Endothelial cell of hepatic sinusoid (primary cell): ENCODE measurements around the gene TACR1.
"Not testable (repeated sequence)": the region's sequence is repeated elsewhere in the genome, so short reads cannot be mapped to it uniquely, and the experiment has no call there.

Experiments
- in situ Hi-C: cut with HindIII; loops from 2 replicates; pipeline ENCODE4 v1.10.0; 2017; ENCODE audit warnings: low sequenced_read_pairs

The TACR1 gene

DNA sequence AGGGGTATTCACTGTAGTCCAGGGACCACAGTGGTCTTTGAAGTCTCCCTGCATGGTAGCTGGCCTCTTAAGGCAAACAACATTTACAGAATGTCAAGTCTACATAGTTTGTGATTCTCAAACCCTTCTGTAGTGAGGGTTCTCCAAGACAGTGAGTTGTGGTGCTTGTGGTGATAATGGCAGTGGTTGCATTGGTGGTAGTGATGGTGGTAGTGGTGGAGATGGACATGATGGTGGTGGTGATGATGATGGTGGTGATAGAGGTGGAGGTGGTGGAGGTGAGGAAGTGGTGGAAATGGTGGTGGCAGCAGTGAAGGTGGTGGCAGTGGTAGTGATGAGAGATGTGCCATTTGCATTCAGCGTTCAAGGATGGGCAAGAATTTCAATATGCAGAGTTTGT is 104.9 kb downstream of the TACR1 start:
- in situ Hi-C loops, result no loop called here

DNA sequence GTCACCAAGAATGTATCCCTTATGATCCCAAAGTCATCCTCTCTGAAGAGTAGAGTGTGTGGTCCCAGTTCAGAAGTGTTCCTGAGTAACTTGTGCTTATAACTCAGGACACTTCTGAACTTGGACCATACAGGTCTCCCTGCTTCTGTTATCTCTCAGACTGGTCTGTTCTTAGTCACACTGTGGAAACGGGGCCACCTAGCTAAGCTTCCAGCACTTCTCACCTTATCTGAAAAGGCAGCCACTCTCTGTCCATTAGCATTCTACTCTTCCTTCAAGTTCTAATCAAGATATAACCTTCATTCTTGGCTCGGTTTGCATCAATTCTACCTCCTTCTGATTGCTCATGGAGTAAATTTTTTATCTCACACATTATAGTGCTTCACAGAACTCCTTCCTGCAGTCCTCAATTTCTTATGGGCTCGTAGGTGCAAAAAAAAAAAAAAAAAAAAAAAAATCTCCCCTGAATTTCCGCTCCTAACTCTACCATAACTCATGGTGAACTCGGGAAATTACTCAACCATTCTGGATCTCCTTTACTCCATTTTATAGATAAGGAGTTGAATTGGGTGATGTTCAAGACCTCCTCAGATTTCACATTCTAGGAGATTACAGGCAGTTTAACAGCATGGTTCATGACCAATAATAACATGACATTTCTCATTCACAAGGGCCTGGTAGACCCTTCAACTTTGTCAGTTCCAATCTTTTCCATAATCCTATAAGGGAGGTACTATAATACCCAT is 108.4 kb downstream of the TACR1 start:
- in situ Hi-C loops, result no loop called here

DNA sequence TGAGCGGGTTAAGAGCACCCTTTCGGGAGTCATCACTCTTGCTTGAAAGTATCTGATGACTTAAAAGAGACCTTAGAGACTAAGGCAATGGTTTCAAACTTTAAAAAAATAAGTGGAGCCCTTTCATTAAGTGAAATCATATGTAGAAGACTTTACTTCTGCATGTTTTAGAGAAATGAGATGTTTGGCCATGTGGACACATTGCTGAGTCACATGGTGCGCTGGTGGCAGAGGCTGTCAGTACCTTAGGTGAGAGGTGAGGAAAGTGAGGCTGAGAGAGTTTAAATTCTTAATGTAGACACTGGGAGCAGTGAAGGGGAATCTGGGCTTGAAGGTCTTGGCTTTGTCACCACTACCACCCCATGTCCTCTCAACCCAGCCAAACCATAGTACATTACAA is 109.8 kb downstream of the TACR1 start:
- in situ Hi-C loops, result no loop called here

DNA sequence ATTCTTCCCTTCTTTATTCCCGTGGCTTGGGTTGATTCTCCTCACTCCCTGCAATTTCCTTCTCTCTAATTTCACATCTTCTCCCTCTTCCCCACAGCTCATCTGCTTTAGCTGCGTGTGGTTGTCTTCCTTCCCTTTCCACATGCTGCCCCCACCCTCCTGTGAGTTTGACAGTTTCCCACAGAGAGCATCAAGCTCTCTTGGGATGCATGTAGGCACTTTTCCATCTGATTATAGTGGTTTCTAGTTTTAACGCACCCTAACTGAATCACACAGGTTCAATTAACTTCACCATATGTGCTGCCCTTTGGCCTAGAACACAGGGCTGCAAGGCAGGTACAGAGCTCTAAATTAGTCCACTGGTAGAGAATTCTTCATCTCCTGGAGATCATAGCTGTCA is 110.5 kb downstream of the TACR1 start:
- in situ Hi-C loops, result no loop called here

DNA sequence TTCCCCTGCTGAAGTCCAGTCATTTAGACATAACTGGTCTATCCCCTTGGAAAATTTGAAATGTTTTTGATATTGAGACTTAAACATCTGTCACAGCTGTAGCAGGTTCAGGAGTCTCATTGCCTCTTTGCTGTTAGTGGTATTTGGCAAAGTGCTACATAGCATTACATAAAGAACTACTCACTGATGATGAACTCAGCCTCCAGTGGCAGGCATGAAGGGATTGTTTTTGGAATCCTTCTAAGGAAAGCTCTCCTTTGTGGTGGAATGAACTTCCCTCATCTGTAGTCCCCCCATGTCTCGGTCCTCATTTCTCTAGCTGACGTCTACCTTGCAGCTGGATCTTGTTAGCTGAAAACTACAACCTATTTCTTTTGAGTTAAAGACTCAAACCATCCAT is 111.6 kb downstream of the TACR1 start:
- in situ Hi-C loops, result no loop called here

DNA sequence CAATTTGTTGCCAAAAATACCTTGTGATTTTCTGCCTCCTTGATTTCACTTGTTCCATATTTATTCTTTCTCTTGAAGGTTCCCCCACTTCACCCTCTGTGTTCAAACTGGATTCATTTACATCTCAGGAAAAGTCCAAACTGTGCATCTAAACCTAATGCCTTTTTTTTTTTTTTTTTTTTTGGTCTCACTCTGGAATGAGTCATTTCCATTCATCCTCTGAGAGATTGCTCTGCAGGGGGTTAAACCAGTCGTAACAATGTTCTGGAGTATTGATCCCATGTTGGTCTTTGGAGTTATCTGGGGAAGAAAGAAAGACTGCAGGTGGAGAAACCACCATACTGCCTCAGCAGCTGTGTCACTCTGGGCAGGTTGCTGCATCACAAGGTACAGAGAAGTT is 119.7 kb downstream of the TACR1 start:
- in situ Hi-C loops, result no loop called here

DNA sequence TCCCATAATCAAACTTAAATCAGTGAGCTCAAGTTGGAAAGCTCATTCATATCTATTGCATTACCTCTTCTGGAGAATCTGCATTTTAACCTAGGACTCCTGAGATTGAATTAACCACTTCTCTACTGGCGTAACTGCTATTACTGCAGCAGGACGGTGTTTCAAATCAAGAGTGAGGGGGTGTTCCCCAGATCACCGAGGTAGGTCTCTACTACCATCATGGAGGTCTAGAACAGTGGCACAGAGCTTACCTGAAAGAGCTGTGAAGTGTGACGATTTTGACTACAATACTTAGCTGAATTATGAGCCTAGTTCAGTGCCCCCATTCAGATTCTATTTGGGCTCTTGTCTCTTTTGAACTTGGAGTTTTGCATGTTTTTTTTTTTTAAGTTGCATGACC is 121.4 kb downstream of the TACR1 start:
- in situ Hi-C loops, result no loop called here

DNA sequence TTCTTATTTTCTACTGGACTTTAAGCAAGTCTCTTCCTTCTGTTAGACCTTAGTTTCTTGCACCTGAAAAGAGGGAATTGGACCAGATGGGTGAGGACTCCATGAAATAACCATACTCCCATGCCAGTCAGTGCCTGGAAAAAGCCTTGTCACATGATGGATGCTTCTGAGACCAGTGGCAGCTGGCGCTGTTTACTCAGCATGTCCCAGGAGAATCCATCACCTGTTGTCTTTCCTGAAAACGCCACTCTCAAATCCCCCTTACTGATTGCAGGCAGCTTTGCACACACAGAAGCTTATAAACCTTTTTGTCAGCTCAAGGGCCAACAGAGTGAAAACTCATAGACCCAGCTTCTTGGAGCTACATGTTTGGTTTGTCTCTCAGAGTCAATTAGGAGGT is 123.2 kb downstream of the TACR1 start:
- in situ Hi-C loops, result no loop called here

DNA sequence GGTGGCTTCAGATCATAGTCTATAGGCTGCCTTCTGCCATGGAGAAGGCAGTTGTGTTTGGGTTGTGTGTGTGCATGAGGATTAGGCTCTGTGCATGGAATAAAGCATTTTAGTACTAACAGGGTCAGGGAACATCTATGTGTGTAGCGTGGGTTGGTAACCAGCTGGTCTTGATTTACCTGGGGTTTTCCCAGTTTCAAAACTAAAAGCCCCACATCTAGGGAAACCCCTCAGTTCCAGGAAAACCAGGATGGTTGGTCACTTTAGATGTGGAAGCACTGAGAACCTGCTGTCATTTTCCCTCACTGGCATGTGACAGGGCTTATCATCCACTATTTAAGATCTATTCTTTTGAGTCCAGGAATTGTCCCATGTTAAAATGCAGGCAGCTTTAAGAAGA is 124.6 kb downstream of the TACR1 start:
- in situ Hi-C loops, result no loop called here

DNA sequence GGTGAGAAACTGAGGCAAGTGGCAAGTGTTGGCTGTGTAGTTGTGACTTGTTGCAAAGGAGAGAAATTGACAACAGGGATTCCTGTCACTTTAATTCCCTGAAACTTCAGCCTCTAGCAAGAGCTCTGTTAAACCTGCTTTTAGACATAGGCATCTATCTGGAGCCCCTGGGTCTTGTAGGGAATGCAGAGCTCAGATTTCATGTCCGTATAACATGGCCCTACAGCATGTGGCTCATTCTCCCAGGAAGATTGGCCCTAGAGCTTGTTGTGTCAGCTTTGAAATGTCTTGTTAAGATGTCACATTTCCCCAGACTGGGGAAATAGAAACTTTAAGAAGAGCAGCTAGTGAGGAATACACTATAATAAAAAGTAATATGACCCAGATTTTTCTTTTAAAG is 125.1 kb downstream of the TACR1 start:
- in situ Hi-C loops, result no loop called here

DNA sequence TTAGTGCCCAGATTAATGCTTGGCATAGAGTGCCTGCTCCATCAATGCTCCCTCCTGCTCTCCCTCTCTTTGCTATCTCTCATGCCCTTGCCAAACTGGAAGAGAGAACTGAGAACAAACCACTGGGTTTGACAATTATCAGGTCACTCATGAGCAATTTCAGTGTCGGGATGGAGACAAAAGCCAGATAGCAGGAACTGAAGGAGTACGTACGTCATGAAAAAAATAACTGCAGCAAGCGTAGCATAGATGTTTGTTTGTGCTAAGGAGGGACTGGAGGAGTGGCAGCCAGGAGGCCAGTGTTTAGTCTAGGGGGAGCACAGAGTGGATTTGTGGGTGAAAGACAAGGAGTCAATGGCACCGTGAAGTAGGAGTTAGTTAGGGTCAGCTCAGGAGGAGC is 127.6 kb downstream of the TACR1 start:
- in situ Hi-C loops, result no loop called here

DNA sequence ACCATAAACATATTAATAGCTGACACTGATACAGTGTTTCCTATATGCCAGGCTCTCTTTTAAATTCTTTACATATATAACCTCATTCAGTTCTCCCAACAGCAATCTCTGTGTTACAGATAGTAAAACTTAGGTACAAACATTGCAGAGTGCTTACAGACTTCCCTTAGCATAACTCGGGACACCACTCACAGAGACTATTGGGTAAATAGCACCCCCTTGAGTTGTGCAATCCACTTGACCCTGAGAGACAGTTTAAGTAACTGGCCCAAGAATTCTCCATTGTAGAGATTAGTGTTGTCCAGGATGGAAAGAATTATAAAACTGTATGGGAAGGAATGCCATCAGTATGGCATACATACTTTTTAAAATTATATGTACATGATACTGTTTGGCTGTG is 130.8 kb downstream of the TACR1 start:
- in situ Hi-C loops, result no loop called here

DNA sequence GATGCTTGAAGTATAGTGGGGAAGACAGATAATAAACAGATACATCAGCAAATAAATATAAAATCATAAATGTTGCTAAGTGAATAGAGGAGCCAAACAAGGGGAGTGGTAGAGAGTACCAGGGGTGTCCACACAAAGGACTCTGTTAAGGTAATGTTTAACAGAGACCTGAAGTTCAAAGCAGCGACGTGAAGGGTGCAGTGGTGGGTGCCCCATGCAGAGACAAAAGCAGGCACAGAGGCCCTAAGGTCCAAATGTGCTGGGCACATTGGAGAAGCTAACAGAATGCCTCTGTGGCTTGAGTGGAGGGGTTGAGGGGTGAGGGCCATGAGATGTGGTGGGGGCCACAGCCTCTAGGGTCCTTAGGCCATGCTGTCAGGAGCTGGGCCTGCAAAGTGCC is 131.8 kb downstream of the TACR1 start:
- in situ Hi-C loops, result no loop called here

DNA sequence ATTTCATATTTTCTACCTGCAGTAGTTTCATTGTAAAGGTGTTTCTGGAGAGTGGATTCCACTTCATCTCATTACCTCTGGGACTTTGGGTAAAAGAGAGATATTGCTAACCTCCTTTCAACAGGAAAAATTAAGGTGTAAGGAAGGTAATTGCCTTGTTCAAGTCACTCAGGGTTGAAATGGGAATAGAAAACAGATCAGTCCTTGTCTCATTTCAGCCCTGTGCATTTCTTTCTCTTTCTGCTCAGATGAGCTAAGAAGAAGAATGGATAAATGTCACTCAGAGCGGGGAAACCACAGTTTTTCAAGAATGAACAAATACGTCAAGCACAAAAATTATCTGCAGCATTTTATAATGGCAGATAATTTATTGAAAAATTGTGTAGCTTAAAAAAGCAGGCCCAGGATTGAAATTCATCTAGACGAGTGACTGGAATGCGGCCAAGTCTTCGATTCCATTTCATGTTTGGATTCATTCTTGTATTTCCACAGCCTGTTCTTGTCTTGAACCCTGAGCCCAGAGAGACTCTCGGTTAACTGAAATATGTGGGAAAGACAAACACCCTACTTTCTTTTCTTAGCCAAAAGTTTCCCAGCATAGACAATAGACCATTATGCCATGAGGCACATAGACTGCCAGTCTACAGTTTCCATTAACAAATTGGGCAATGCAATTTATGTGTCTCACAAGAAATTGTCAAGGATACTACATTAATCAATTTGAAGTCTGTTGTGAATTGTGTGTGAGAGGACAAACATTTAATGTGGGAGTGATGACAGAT is 133.0 kb downstream of the TACR1 start:
- in situ Hi-C loops, result no loop called here

DNA sequence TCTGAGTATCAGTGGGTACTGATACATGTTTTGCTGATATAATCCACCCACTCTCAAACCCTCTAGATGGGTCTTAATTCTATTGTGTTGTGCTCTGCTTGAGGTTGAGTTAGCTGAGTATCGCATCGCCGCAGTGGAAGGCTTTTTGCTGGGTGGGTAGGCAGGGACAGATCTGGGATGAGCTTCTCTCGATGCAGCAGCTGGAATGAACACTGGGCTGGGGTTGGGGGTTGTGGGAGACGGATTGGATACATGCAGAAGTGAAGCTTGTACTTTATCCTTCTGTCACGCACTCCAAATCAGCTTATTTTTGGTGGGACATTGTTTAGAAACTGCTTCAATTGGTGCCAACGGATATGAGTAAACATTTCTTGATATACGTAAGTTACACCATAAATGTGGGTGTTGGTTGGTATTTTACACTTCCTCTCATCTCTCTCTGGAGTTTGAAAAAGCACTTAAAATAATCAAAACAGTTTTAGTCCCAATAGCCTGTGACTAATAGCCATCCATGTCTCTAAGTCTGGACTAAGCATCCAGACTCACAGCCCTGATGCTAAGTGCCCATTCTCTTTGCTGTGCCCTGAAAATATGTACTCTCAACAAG is 133.8 kb downstream of the TACR1 start:
- in situ Hi-C loops, result no loop called here

DNA sequence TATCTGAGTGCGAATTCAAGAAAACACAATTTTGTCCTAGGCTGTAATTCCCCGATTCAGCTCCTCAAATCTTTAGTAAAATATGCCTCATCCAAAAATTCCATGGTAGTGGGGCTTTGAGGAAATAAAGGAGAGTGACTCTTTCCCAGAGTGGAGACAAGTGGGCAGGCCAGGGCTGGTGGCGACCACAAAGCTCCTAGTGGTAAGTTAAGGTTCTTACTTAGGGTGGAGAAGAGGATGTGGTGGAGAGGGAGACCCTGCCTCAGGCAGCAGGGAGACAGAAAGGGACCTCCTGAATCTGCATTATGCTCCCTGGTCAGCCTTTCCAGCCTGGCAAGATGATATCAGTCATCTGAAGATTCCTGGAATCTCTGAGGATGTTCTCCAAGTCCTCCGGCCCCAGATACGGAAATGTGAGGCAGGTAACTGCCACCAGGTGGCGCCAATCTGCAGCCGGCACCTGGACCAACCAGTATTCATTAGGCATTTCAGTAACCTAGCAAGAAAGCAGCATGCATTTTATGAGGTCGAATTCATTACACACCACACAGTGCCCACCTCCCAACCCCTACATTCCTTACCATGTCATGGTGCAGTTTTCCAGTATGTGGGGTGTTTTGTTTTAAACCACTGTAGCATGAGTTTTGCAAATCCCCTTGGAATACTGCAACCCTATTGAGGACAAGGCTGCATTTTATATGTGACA is 134.5 kb downstream of the TACR1 start:
- in situ Hi-C loops, result no loop called here

DNA sequence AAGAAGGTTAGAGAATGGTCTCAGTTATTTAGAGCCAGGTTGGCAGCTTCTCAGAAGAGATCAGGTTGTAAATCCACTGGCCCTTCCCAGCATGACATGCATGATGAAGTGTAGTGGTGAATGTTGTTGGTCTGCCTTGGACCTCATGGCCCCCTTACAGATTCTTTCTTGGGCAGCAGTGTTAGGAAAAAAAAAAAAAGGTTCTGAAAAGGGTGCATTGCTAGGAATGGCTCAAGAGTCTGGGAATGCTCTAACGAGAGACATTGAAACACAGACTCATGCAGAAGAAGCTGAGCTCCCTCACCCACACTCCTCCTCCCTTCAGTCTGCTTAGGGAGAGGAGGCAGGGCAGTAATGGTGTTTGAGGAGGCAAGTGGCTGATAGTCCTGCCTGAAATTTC is 135.4 kb downstream of the TACR1 start:
- in situ Hi-C loops, result no loop called here

DNA sequence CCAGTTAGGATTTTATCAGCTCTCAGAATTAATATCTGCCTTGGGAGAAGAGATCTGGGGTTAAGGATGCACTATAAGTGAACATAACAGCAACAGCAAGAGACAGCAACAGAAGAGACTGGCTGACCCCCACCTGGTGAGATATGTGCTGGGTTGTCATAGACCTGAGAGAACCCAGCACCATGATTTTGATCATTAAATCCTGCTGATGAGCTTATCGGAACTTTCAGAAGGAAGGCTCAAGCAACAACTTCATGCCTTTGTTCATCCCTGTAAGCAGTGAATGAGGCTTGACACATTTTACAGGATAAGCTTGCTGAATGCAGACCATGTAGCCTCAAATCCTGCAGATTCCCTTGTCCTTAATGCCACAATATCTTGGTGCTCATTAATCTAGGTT is 140.9 kb downstream of the TACR1 start:
- in situ Hi-C loops, result no loop called here

DNA sequence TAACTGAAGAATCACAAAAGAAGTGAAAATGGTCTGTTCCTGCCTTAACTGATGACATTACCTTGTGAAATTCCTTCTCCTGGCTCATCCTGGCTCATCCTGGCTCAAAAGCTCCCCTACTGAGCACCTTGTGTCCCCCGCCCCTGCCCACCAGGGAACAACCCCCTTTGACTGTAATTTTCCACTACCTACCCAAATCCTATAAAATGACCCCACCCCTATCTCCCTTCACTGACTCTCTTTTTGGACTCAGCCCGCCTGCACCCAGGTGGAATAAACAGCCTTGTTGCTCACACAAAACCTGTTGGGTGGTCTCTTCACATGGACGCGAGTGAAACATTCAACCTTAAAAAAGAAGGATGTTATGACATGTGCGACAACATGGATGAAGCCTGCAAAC is 142.2 kb downstream of the TACR1 start:
- in situ Hi-C loops, result not testable (repeated sequence)

DNA sequence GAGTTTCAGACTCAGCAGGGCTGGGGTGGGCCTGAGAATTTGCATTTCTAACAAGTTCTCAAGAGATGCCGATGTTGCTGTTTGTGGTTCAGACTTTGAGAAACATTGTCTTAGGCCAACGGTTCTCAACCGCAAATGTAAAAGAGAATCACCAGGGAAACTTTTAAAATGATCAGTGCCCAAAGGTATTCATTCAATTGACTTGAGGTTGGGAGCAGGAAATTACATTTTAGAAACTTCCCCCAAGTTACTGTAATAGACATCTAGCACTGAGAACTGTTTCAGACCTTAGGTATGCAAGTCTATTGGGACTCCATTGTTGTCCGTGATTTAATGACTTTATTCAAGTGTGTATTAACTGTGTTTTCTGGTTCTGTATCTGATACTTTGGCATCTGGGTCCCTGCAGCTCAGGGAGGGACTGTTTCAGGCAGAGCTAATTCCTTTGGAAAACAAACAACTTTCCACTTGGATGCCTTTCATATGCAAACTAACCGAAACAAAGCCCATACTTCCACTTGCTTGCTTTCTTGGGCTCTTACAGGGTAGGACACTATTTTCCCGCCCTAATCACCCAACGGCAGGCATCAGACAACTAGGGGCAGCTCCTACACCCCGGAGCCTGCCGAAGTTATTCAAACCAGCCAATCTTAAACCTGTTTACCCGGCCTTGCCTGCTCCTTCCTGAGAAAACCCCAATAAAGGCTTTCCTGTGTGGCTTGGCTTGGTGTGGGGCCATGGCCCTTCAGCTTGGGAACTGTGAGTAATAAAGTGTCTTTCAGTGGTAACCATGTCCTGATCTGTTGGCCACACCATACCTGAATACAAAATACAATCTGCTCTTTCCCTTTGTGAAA is 143.3 kb downstream of the TACR1 start:
- in situ Hi-C loops, result no loop called here
